Smooth muscle cell of the brain vasculature (primary cell): Measurements from ENCODE around the gene EFCAB10.

Experiments
- DNase-seq: peaks from one replicate; pipeline ENCODE4 v3.0.0-alpha.2; 2012; ENCODE audit warnings: low read depth, low spot score

Gene EFCAB10, protein sequence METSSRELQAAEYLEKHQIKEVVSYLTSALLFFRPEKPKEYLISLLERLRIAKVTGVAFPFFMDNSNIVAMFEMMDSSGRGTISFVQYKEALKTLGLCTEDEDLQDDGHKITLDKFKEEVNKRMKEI

DNA sequence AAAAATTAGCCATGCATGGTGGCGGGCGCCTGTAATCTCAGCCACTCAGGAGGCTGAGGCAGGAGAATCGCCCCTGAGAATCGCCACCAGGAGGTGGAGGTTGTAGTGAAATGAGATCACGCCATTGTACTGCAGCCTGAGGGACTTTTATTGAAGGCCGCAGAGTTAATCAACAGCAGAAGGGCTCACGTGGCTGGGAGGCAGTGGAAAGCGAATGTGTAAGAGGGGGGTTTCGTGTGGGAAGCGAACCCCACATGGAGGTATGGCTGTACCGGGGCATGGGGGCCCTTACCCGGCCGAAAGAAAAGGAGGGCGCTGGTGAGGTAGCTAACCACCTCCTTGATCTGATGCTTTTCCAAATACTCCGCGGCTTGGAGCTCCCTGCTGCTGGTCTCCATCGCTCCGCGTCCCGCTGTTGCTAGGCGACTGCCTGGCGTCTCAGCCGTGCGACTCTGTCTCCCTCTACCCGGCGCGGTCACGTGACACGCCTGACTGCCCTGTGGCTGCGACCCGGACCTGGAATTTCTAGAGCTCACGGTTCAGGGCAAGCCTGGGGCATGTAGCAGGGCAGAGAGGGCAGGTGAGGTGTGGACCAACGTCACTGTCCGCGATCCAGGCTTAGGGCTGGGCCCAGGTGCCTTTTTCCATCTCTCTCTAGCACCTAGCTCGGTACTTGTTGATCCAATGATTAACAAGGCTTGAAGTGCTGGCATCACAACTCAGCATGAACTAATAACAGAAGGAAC lies at the start of gene EFCAB10:
EFCAB10 (minus strand) TSS at position 428 of the 746 bp plus-strand sequence; CDS start at position 398, 30 bp downstream.
- DNase-seq, result no peak

- no peak for DNase-seq
Observed at GRCh38 chr7:105625986-105626385, 44.7 kb upstream of the EFCAB10 start.

DNA sequence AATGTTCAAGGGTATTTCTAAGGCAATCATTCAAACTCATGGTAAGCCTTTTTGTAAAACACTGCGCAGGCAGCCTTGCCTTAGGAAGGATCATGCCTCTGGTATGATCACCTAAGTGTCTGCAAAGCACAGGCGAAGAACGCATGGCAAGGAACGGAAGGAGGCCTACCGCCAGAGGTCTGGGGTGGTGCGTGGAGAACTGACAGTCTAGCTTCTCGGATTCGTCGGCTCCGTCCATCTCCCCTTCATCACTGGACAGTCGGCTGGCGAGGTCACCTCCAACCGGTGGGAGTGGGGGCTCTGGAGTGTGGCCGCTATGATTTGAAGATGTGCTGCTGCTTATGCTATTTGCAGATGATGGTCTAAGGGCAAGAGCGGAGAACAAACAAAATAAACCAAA lies 42.6 kb upstream of the EFCAB10 start:
- no peak for DNase-seq

- DNase-seq, result no peak
Observed at GRCh38 chr7:105623378-105623777, 42.1 kb upstream of the EFCAB10 start.

DNA sequence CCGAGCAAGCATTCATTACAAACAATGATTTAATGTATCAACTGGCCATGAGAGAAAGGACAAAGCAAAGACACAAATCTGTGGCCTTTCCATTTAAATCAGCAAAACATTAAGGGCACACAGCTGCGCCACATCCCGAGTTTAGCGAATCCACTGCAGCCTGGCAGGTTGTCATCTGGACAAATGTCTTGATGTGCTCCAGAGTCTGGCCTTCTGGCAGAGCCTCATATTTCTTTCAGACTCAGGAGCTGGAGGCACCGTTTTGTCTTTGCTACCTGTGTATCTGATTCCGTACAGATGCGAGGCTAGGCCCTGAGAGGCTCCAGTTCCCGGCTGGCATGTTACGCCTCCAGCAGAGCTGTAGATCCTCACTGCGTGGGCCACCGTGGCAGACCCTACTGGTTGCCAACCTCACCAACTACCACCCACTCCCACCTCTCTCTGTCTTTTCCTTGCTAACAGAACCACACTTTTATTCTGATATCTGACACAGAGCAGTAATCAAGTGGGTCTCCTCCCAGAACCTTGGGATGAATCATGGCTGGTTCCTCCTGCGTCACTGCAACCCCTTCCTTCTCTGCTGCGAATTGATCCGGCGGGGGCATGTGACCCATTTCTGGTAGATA lies 40.9 kb upstream of the EFCAB10 start:
- DNase-seq, result no peak

GRCh38 chr7:105621617-105622016 lies 40.3 kb upstream of the EFCAB10 start:
- DNase-seq, result no peak

DNA sequence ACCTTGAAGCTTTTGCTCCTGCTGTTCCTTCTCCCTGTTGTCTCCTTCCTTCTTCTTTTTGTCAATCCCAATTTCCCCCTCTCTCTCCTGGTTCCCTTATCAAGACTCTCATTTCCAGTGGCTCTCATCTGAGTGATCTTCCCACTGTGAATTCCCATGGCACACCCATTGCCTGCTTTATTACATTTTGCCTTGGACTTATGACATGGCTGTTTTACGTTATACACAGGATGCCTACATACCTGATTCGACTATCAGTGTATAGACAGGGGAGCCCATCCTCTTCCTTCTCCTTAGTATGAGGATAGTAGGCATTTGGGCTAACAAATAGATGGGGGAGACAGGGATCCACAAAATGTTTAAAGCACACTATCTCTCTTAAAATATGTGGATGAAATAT lies 39.9 kb upstream of the EFCAB10 start:
- DNase-seq, result no peak

DNA sequence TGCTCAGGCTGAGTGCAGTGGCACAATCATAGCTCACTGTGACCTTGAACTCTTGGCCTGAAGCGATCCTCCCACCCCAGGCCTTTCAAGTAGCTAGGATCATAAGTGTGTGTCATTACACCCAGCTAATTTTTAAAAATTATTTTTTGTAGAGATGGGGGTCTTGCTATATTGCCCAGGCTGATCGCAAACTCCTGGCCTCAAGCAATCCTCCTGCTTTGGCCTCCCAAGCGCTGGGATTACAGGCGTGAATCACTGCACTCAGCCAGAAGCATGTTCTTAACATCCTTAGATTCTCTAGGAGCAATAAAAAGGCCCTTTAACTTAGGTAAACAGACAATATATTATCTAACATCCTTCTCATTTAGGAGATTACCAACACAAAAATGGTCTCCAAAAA lies 38.3 kb upstream of the EFCAB10 start:
- DNase-seq, result no peak

DNA sequence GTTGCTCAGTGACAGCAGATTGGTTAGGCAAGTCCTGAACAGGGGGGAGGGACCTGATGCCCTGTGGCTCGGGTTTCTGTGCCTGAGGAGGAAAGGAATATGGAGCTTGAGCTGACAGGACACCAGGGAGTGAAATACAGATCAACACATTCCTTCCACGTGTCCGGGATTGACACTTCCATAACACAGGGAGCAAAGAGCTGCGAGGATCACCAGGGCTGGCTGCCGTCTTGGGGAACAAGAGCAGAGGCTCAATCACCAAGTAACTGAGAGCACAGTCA lies 36.7 kb upstream of the EFCAB10 start:
- no peak for DNase-seq

GRCh38 chr7:105617280-105618015 lies 36.2 kb upstream of the EFCAB10 start:
- DNase-seq, result no peak

GRCh38 chr7:105614341-105614840 lies 33.1 kb upstream of the EFCAB10 start:
- DNase-seq, result no peak

- DNase-seq, result no peak
Observed at GRCh38 chr7:105613611-105614330, 32.5 kb upstream of the EFCAB10 start.

GRCh38 chr7:105612806-105613205 lies 31.5 kb upstream of the EFCAB10 start:
- no peak for DNase-seq

GRCh38 chr7:105611856-105612775 lies 30.8 kb upstream of the EFCAB10 start:
- no peak for DNase-seq

DNA sequence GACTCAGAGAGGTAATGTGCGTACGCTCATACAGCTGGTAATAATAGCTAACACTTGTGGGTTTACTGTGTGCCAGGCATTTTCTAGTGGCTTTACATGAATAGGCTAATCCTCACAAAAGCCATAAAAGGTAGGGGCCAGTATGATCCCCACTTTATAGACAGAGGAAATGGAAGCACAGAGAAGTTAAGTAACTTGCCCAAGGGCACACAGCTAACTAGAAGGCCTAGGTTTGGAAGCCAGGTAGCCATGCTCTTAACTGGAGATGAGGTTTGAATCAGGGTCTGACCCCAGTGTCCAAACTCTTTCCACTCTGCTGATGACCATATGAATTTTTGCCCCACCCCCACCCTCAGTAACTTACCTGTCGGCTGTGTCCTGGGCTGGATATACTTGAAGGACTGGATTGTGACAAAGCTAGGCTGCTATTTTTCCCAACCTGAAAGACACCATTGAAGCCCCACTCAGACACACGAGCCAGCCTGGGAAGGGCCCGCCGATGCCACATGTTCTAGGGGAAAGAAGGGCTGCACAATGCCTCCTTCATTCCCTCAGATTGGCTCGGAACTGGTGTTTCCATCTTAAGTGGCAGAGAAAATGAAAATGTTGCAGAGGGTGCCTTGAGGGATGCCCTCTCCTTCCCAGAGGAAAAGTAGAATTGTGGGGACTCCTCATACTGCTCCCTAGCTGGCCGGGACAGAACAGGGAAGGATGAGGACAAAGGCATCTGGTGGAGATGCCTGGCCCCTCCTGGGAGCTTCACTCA lies 29.1 kb upstream of the EFCAB10 start:
- no peak for DNase-seq

- no peak for DNase-seq
Observed at GRCh38 chr7:105602325-105603305, 21.3 kb upstream of the EFCAB10 start.

DNA sequence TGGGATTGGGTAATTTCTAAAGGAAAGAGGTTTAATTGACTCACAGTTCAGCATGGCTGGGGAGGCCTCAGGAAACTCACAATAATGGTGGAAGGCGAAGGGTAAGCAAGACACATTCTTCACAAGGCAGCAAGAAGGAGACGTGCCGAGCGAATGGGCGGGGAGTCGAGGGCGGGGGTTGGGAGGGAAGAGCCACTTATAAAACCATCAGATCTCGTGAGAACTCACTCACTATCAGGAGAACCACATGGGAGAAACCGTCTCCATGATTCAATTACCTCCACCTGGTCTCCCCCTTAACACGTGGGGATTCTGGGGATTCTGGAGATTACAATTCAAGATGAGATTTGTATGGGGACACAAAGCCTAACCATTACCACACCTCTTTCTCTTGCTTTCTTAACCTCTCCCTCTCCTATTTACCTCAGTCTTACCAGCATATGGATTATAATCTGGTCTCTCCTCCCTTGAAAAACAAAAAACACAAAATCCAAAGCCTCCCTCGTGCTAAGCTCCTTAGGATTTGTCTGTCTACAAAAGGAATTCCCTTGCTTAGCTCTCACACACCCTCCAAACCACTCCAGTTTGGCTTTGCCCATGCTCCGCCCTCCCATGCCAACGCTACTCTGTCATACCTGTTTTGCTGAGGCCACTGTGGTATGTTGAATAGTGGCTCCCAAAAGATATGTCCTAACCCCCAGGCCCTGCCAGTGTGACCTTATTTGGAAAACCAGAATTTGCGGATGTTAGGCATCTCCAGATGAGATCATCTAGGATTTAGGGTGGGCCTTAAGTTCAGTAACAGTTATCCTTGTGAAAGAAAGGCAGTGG lies 19.6 kb upstream of the EFCAB10 start:
- no peak for DNase-seq

DNA sequence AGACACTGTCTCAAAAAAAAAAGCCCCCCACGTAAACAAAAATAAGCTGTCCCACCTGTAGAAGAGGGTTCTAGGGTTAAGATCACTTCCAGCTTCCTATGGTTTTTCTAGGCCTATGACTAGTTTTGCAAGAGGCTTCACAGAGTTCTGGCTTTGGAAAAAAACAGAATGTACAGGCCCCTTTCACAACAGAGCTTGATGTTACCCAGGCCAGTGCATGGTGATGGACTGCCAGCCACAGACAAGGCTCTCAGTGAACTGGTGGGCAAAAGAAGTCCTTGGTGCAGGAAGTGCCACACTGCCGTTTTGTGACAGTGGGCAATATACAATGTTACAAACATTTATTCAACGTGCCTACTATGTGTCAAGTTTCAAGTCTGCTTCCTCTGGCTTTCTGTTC lies 18.3 kb upstream of the EFCAB10 start:
- DNase-seq, result no peak
